Ectodermal cell (in vitro differentiated cells): ENCODE results near the gene TNPO3.

Source experiments
- H3K27ac ChIP-seq: 2 replicates; pipeline ENCODE4 v1.7.0; 2013; ENCODE audit warnings: mild to moderate bottlenecking, low read depth, low read length; ENCODE audit not compliant: insufficient read depth, poor library complexity, severe bottlenecking
- H3K27me3 ChIP-seq: 2 replicates; pipeline ENCODE4 v1.7.0; 2013; ENCODE audit warnings: mild to moderate bottlenecking, low read length; ENCODE audit not compliant: insufficient read depth, control insufficient read depth, poor library complexity, severe bottlenecking
- H3K36me3 ChIP-seq: one replicate; pipeline ENCODE4 v1.7.0; 2013; ENCODE audit warnings: low read length; ENCODE audit not compliant: control insufficient read depth, insufficient read depth
- H3K4me1 ChIP-seq: one replicate; pipeline ENCODE4 v1.7.0; 2013; ENCODE audit warnings: low read length; ENCODE audit not compliant: control insufficient read depth, insufficient read depth
- H3K4me3 ChIP-seq: 2 replicates; pipeline ENCODE4 v1.7.0; 2013; ENCODE audit warnings: low read depth, low read length, control low read depth; ENCODE audit not compliant: insufficient read depth
- H3K9me3 ChIP-seq: 2 replicates; pipeline ENCODE4 v1.7.0; 2013; ENCODE audit warnings: mild to moderate bottlenecking, low read length, moderate library complexity; ENCODE audit not compliant: control insufficient read depth
- WGBS, 2 experiments: methylation state at CpG; one replicate each; pipeline ENCODE4 v1.1.7; 2013; ENCODE audit warnings: missing lambda C conversion rate in 2 of 2; 5-methylcytosine and 5-hydroxymethylcytosine counted together

The TNPO3 gene

DNA sequence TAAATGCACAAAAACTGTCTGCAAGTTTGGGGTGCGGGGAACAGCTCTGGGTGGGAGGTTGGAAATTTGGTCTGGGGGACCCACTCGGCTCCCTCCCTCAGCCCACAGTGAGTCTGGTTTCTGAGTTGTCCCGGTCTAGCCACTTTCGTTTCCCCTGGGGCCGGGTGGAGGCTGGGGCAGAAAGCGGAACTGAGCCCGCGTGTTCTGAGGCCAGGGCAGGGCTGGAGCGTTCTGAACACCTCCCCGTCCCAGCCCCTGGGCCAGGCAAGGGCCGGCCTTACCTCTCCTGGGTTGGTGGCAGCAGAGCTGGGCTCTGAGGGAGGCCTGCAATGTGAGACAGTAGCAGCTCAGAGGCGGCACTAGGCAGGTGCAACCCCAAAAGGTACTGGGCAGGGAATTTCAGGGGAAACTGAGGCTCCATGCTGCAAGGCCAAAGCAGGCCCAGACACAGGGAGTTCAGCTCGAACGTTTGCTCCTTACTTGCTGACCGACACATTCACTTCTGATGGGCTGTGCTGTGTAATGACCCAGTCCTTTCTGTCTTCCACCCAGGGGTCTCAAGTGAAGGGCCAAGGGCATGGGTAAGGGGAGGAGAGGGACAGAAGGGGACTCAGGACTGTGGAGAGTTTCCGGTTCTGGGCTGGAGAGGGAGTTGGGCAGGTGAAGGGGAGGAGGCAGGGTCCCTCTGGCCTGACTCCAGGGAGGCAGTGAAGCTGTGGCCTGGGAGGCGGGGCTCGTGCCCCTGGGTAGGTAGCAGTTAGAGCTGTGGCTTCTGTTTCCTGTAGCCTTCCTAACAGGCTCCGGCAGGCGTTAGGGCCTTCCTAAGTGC is 114.2 kb downstream of the TNPO3 start:
- Histone ChIP-seq H3K9me3 (no peaks in the 10 kb centered on the region), H3K4me3 (no peak overlapping the region), H3K36me3 (no peaks in the 10 kb centered on the region), H3K27me3 (peaks cover 48% of the 10 kb centered on the region), H3K27ac (no peak overlapping the region), H3K4me1 (no peaks in the 10 kb centered on the region)
- 84% methylated on average over 20 of the region's 20 CpGs for WGBS, 2 experiments

GRCh38 chr7:128939861-128940410 is 115.0 kb downstream of the TNPO3 start:
- Histone ChIP-seq H3K9me3 (no peaks in the 10 kb centered on the region), H3K27ac (no peak overlapping the region), H3K4me1 (no peaks in the 10 kb centered on the region), H3K4me3 (no peak overlapping the region), H3K36me3 (no peaks in the 10 kb centered on the region), H3K27me3 (peaks cover 56% of the 10 kb centered on the region)
- WGBS, 2 experiments: 86 to 88% methylated on average over 18 of the region's 18 CpGs

DNA sequence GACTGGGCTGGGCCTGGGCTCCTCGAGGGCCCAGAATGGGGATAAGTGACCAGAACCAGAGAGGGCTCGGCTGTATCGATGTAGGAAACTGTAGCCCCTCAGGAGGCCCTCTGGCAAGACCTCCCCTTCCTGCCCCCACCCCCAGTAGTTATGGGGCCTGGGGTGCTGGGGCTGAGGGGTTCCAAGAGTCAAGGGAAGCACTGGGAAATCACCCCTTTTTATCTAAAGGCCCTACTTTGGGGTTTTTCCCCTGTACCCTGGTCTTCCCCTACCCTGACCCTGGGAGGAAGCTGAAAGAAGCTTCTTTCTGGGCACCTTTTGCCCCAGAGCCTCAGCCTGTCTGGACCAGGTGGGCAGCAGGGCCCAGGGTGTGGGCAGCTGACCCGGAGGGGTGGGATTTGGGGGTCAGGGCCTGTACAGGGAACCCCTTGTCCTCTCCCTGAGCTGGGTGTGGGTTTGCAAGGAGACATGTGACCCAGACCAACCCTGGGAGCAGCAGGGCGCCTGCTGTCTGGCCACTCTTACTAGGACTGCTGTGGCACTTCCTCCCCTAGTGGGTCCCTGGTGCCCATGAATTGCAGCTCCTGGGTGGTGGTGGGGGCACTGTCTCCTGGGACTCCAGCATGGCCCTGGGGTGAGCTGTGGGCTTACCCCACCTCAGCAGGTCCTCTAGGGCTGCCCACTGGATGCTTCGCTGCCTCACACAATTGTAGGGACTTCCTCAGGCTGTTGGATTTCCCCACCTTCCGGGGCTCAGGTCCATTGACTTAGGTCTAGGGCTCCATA is 115.6 kb downstream of the TNPO3 start:
- 74 to 82% methylated on average over 7 of the region's 7 CpGs for WGBS, 2 experiments
- no peak overlapping the region for H3K4me3 ChIP-seq
- peaks cover 61% of the 10 kb centered on the region for H3K27me3 ChIP-seq
- H3K9me3 ChIP-seq: no peaks in the 10 kb centered on the region
- H3K36me3 ChIP-seq: no peaks in the 10 kb centered on the region
- H3K4me1 ChIP-seq: no peaks in the 10 kb centered on the region
- H3K27ac ChIP-seq: no peak overlapping the region

DNA sequence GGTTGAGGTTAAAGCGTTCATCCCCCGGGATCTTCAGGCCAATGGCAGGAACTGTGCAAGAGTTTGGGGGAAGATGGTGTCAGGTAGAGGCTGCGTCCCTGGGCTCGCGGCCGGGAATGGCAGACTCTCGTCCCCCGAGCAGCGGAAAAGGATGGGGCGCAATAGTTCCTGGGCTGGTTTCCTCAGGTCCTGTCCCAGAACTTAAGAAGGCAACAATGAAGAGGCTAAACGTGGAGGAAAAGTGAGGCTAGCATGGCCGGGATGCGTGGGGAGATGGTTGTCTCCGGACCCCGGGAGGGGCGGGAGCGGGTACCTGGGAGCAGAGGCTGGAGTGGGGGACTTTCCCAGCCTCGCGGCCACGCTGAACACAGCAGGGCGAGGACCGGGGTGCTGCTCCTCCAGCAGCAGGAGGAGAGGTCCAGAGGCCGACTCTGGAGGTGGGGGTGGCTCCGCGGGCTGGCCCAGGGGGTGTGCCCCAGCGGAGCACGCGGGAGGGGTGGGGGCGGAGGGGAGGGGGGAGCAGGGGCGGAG is 116.3 kb downstream of the TNPO3 start:
- H3K27me3 ChIP-seq: peaks cover 61% of the 10 kb centered on the region

GRCh38 chr7:128937647-128938543 is 117.0 kb downstream of the TNPO3 start, which contains the start of gene IRF5:
IRF5 (plus strand) TSS chr7:128937927; CDS start chr7:128942082, 4,155 bp downstream.
- Histone ChIP-seq H3K4me3 (peak within 1 kb of the TSS; percentile 43), H3K27ac (no peak within 1 kb of the TSS), H3K4me1 (peaks cover 3% of the 10 kb centered on the region), H3K27me3 (peaks cover 61% of the 10 kb centered on the region), H3K36me3 (no peaks in the 10 kb centered on the region), H3K9me3 (no peaks in the 10 kb centered on the region)
- WGBS, 2 experiments: 3 to 4% methylated on average over 83 of the region's 83 CpGs

More for the DNA sequence above, 116.3 kb downstream of the TNPO3 start:
- H3K4me1 ChIP-seq: no peaks in the 10 kb centered on the region
- H3K4me3 ChIP-seq: peak overlapping the region; percentile 43
- H3K27ac ChIP-seq: no peak overlapping the region
- 5% methylated on average over 30 of the region's 30 CpGs for WGBS, 2 experiments
- H3K36me3 ChIP-seq: no peaks in the 10 kb centered on the region
- H3K9me3 ChIP-seq: no peaks in the 10 kb centered on the region

DNA sequence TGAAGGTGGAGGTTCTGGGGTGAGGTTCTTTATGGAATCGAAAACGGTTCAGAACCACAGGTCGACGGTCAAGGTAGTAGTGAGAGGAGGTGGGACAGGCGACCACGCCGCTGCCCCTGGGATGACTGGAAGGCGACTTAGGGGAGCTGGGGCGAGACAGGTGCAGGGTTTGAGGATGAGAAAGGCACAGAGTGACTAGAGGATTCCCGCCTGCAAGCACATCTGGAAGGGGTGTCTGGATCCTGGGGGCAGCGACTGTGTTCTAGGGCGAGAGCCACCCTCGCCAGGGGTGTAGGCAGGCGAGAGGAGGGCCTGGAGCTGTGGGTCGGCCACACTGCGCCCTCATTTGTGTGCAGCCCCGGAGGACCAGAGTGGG is 117.7 kb downstream of the TNPO3 start:
- 76 to 77% methylated on average over 17 of the region's 17 CpGs for WGBS, 2 experiments
- Histone ChIP-seq H3K36me3 (no peaks in the 10 kb centered on the region), H3K9me3 (no peaks in the 10 kb centered on the region), H3K27ac (no peak overlapping the region), H3K27me3 (peaks cover 61% of the 10 kb centered on the region), H3K4me1 (peaks cover 4% of the 10 kb centered on the region), H3K4me3 (peak overlapping the region; percentile 43)

DNA sequence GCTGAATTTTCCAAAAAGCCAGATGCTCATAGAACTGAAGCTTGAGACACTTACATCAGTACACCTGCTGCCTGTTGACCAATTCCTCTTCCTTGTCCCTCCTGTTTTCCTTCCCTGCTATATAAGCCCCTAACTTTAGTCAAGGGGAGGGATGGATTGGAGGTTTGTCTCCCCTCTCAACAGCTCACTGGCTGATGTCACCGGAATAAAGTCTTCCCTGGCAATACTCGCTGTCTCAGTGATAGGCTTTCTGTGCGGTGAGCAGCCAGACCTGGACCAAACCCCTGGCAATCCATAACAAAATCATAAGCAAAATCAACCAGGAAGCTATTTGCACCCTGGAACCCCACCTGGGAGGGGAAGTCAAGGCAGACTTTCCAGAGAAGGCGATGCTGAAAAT is 118.1 kb downstream of the TNPO3 start:
- Histone ChIP-seq H3K27me3 (peaks cover 61% of the 10 kb centered on the region), H3K27ac (no peak overlapping the region), H3K4me3 (no peak overlapping the region), H3K9me3 (no peaks in the 10 kb centered on the region), H3K36me3 (no peaks in the 10 kb centered on the region), H3K4me1 (peaks cover 4% of the 10 kb centered on the region)
- WGBS, 2 experiments: 91 to 92% methylated on average over 4 of the region's 4 CpGs

GRCh38 chr7:128935342-128935730 is 119.6 kb downstream of the TNPO3 start:
- Histone ChIP-seq H3K9me3 (no peaks in the 10 kb centered on the region), H3K27me3 (peaks cover 60% of the 10 kb centered on the region), H3K4me1 (peaks cover 4% of the 10 kb centered on the region), H3K36me3 (no peaks in the 10 kb centered on the region), H3K4me3 (no peak overlapping the region), H3K27ac (no peak overlapping the region)
- 90 to 93% methylated on average over 6 of the region's 6 CpGs for WGBS, 2 experiments
